Measurements from ENCODE around the gene OCA2.
A peak's percentile ranks its signal among the peaks of the same experiment; 100 is the strongest.

Gene OCA2

GRCh38 chr15:27871078-27871901 is 227.8 kb downstream of the OCA2 start:
- no peak overlapping the region for H3K27ac Mint-ChIP-seq
- H3K4me1 Mint-ChIP-seq, result no peaks in the 10 kb centered on the region
- no peaks in the 10 kb centered on the region for H3K36me3 Mint-ChIP-seq
- H3K4me3 Mint-ChIP-seq, result no peak overlapping the region
- H3K9me3 Mint-ChIP-seq, result peaks cover 3% of the 10 kb centered on the region
- no peak for DNase-seq (ENCODE audit: low spot score in 2 of 2)
- ATAC-seq, result no peak

GRCh38 chr15:27870320-27870719 is 228.8 kb downstream of the OCA2 start:
- Mint-ChIP-seq H3K9me3 (peaks cover 3% of the 10 kb centered on the region), H3K4me1 (no peaks in the 10 kb centered on the region)
- ATAC-seq, result no peak

GRCh38 chr15:27869697-27870281 is 229.3 kb downstream of the OCA2 start:
- ATAC-seq (no peak), DNase-seq (ENCODE audit: low spot score in 2 of 2) (no peak)
- Mint-ChIP-seq H3K9me3 (peaks cover 4% of the 10 kb centered on the region), H3K27ac (no peak overlapping the region), H3K4me3 (no peak overlapping the region), H3K36me3 (no peaks in the 10 kb centered on the region), H3K4me1 (no peaks in the 10 kb centered on the region)

More at GRCh38 chr15:27870320-27870719, 228.8 kb downstream of the OCA2 start:
- H3K36me3 Mint-ChIP-seq, result no peaks in the 10 kb centered on the region
- no peak overlapping the region for H3K4me3 Mint-ChIP-seq
- H3K27ac Mint-ChIP-seq, result no peak overlapping the region
- no peak for DNase-seq (ENCODE audit: low spot score in 2 of 2)

- Mint-ChIP-seq H3K36me3 (no peaks in the 10 kb centered on the region), H3K4me3 (no peak overlapping the region), H3K9me3 (peaks cover 6% of the 10 kb centered on the region), H3K27ac (no peak overlapping the region), H3K4me1 (no peaks in the 10 kb centered on the region)
- DNase-seq (ENCODE audit: low spot score in 2 of 2), result no peak
- no peak for ATAC-seq
These were observed 230.2 kb downstream of the OCA2 start for GRCh38 chr15:27868828-27869404.

- no peak overlapping the region for H3K27ac Mint-ChIP-seq
- no peak overlapping the region for H3K4me3 Mint-ChIP-seq
These were observed 231.3 kb downstream of the OCA2 start for GRCh38 chr15:27867861-27868260.

GRCh38 chr15:27866505-27867165 is 232.5 kb downstream of the OCA2 start:
- Mint-ChIP-seq H3K9me3 (peaks cover 9% of the 10 kb centered on the region), H3K4me3 (no peak overlapping the region), H3K4me1 (no peaks in the 10 kb centered on the region), H3K36me3 (no peaks in the 10 kb centered on the region), H3K27ac (no peak overlapping the region)
- DNase-seq (ENCODE audit: low spot score in 2 of 2) (no peak), ATAC-seq (no peak)

More at GRCh38 chr15:27867861-27868260, 231.3 kb downstream of the OCA2 start:
- DNase-seq (ENCODE audit: low spot score in 2 of 2) (no peak), ATAC-seq (no peak)
- Mint-ChIP-seq H3K9me3 (peaks cover 9% of the 10 kb centered on the region), H3K36me3 (no peaks in the 10 kb centered on the region), H3K4me1 (no peaks in the 10 kb centered on the region)

GRCh38 chr15:27865926-27866325 is 233.2 kb downstream of the OCA2 start:
- ATAC-seq, result no peak
- Mint-ChIP-seq H3K36me3 (no peaks in the 10 kb centered on the region), H3K9me3 (peaks cover 14% of the 10 kb centered on the region), H3K27ac (no peak overlapping the region), H3K4me3 (no peak overlapping the region), H3K4me1 (no peaks in the 10 kb centered on the region)
- DNase-seq (ENCODE audit: low spot score in 2 of 2), result no peak

- H3K27ac Mint-ChIP-seq, result no peak overlapping the region
- H3K36me3 Mint-ChIP-seq, result no peaks in the 10 kb centered on the region
- H3K4me1 Mint-ChIP-seq, result no peaks in the 10 kb centered on the region
- DNase-seq (ENCODE audit: low spot score in 2 of 2) (no peak), ATAC-seq (no peak)
- peaks cover 16% of the 10 kb centered on the region for H3K9me3 Mint-ChIP-seq
- no peak overlapping the region for H3K4me3 Mint-ChIP-seq
These were observed 233.7 kb downstream of the OCA2 start for GRCh38 chr15:27865323-27865922.

GRCh38 chr15:27864719-27865118 is 234.4 kb downstream of the OCA2 start:
- ATAC-seq, result no peak
- Mint-ChIP-seq H3K27ac (no peak overlapping the region), H3K36me3 (no peaks in the 10 kb centered on the region), H3K4me1 (no peaks in the 10 kb centered on the region), H3K9me3 (peaks cover 15% of the 10 kb centered on the region), H3K4me3 (no peak overlapping the region)
- no peak for DNase-seq (ENCODE audit: low spot score in 2 of 2)

GRCh38 chr15:27864086-27864485 is 235.0 kb downstream of the OCA2 start:
- DNase-seq (ENCODE audit: low spot score in 2 of 2) (no peak), ATAC-seq (no peak)
- H3K4me1 Mint-ChIP-seq, result no peaks in the 10 kb centered on the region
- H3K27ac Mint-ChIP-seq, result no peak overlapping the region
- H3K9me3 Mint-ChIP-seq, result peaks cover 15% of the 10 kb centered on the region
- H3K4me3 Mint-ChIP-seq, result no peak overlapping the region
- H3K36me3 Mint-ChIP-seq, result no peaks in the 10 kb centered on the region

- H3K36me3 Mint-ChIP-seq, result no peaks in the 10 kb centered on the region
- ATAC-seq, result peak; percentile 5
- no peaks in the 10 kb centered on the region for H3K4me1 Mint-ChIP-seq
- H3K4me3 Mint-ChIP-seq, result no peak overlapping the region
- H3K27ac Mint-ChIP-seq, result no peak overlapping the region
- peaks cover 15% of the 10 kb centered on the region for H3K9me3 Mint-ChIP-seq
- DNase-seq (ENCODE audit: low spot score in 2 of 2), result no peak
These were observed 236.1 kb downstream of the OCA2 start for GRCh38 chr15:27863000-27863399.

- H3K4me1 Mint-ChIP-seq, result no peaks in the 10 kb centered on the region
- DNase-seq (ENCODE audit: low spot score in 2 of 2) (no peak), ATAC-seq (no peak)
- H3K27ac Mint-ChIP-seq, result no peak overlapping the region
- H3K4me3 Mint-ChIP-seq, result no peak overlapping the region
- peaks cover 27% of the 10 kb centered on the region for H3K9me3 Mint-ChIP-seq
- H3K36me3 Mint-ChIP-seq, result no peaks in the 10 kb centered on the region
These were observed 237.9 kb downstream of the OCA2 start for GRCh38 chr15:27861171-27861570.

GRCh38 chr15:27855137-27855536 is 244.0 kb downstream of the OCA2 start:
- Mint-ChIP-seq H3K36me3 (no peaks in the 10 kb centered on the region), H3K4me1 (no peaks in the 10 kb centered on the region), H3K9me3 (peaks cover 18% of the 10 kb centered on the region), H3K27ac (no peak overlapping the region), H3K4me3 (no peak overlapping the region)
- ATAC-seq, result no peak
- DNase-seq (ENCODE audit: low spot score in 2 of 2), result peak in 1 of 2 donors; percentile 6

- H3K27ac Mint-ChIP-seq, result no peak overlapping the region
- H3K36me3 Mint-ChIP-seq, result no peaks in the 10 kb centered on the region
- H3K9me3 Mint-ChIP-seq, result peaks cover 20% of the 10 kb centered on the region
- peak in 1 of 2 donors; percentile 23 for DNase-seq (ENCODE audit: low spot score in 2 of 2)
- no peak overlapping the region for H3K4me3 Mint-ChIP-seq
- H3K4me1 Mint-ChIP-seq, result no peaks in the 10 kb centered on the region
- no peak for ATAC-seq
These were observed 244.5 kb downstream of the OCA2 start for GRCh38 chr15:27854601-27855000.
